Kasumi-1 (cell line): ENCODE results near the gene CCDC69.
A peak's percentile ranks its signal among the peaks of the same experiment; 100 is the strongest.

Experiments used
- DNase-seq, 2 experiments: peaks; one replicate each; lab custom pipeline; 2025; lab: John Stamatoyannopoulos, UW

Gene CCDC69

DNA sequence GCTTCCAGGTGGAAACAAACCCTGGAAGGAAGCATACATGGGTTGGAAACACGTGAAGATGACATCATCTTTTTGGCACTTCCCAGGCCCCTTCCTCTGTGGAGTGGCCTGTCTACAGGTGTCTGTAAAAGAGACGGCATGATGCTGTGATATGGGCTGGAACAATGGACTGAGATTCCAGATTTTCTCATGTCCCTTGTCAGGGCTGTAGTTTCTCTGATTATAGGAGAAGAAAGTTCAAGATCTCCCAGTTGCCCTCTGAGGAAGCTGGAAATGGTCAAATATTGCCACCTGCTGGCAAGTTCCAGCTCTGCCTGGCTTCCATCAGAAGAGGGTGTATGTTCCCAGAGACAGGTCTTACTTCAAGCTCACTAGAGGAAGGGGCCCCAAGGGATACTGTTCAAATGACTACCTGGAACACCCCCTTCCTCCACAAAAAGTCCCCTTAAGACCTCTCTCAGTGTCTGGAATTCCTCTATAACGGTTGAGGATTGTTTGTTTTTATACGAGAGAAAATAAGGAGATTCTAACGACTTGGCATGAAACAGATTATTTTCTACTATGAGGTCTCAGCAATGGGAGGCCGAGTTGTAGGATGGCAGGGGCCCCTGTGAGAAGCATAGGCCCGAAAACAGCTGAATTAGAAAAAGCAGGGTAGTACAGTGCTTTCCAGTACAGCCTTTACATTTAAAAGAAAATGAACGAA is 59.1 kb downstream of the CCDC69 start:
- DNase-seq: peak; percentile 79 to 90

DNA sequence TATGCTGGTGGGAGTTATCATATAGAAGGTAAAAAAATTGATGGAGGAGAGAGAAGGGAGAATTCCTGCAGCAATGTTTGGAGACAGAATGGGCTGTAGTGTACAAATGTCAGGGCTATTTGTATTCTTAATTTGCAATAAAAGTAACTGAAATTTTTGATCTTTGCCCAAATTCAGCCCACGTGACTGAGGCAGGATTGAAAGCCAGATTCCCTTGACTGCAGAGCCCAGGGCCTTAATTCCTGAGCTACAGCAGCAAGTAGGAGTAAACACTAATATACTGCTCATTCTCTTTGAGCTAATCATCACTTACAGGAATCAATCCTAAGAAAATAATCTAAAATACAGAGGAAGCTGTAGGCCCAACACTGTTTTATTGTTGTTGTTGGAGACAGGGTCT is 61.1 kb downstream of the CCDC69 start:
- no peak for DNase-seq

DNA sequence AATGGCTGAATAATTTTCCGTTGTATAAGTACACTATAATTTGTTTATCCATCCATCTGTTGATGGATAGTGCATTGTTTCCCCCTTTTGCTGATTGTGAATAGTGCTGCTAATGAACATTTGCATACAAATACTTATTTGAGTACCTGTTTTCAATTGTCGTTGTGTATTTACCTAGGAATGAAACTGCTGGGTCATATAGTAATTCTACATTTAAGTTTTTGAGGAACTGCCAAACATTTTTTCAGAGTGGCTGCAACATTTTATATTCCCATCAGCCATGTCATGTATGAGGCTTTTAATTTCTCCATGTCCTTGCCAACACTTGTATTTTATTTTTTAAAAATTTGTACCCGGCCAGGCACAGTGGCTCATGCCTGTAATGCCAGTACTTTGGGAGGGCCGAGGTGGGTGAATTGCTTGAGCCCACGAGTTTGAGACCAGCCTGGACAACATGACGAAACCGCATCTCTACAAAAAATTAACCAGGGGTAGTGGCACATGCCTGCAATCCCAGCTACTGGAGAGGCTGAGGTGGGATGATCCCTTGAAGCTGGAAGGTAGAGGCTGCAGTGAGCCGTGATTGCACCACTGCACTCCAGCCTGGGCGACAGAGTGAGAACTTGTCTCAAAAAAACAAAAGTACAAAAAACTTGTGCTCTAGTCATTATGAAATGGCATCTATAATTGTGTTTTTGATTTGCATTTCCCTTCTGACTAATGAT is 64.1 kb downstream of the CCDC69 start:
- no peak for DNase-seq

DNA sequence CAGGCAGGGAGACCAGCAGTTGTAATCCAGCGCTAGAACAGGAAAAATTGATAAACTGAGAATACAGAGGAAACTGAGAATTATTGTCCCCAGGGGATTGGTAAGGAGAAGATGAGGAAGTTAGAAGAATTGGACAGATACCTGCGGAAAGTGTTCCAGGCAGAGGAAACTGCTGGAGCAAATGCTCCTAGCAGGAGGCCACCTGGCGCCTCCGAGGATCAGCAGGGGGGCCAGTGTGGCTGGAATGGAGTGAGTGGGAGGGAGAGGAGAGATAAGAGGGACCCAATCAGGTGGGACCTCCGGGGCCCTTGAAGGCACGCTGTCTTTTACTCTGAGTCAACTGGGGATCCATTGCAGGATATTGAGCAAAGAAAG is 65.6 kb downstream of the CCDC69 start:
- DNase-seq: peak in 1 of 2 experiments; percentile 20

DNA sequence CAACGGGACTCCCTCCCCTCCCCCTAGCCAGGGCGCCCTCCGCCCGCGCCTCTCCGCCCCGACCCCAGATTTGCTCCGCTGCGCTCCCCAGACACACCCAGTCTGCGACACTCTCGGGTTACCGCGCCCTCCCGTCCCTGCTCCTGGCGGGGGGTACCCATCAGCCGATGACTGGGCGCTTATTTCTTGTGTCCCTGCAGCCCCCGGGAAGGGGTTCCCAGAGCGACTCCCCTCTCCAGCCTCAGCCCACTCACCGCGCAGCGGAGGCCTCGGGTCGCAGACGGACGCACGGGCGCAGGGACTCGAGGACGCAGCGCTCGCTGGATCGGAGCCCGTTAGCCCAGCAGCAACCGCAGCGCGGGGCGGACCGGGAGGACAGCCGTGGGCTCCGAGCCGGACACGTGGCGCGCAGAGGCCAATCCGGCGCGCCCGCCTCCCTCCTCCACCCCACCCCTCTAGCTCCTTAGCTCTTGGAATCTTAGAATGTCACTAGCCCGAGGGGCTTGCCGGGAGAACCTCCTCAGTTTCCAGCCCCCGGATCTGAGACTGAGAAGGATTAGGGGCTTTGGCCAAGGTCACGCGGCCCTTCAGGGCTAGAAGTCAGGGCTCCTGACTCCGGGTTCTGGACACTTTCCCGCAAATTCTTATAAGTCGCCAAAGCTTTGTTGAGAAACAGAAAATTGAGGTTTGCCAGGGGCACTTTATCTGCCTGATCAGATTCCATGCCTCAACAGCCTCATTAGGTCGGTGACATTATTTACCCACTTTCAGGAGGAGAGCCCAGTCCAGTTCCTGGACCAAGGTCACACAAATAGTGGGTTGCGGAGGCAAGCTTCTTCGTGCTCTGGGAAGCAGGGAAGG is 66.2 kb downstream of the CCDC69 start, which contains the start of gene ANXA6:
Gene ANXA6, minus strand, starts transcription at position 354 of the 861 bp plus-strand sequence. CDS start 9,878 bp downstream, outside the sequence.
- DNase-seq: peak; percentile 82 to 83

DNA sequence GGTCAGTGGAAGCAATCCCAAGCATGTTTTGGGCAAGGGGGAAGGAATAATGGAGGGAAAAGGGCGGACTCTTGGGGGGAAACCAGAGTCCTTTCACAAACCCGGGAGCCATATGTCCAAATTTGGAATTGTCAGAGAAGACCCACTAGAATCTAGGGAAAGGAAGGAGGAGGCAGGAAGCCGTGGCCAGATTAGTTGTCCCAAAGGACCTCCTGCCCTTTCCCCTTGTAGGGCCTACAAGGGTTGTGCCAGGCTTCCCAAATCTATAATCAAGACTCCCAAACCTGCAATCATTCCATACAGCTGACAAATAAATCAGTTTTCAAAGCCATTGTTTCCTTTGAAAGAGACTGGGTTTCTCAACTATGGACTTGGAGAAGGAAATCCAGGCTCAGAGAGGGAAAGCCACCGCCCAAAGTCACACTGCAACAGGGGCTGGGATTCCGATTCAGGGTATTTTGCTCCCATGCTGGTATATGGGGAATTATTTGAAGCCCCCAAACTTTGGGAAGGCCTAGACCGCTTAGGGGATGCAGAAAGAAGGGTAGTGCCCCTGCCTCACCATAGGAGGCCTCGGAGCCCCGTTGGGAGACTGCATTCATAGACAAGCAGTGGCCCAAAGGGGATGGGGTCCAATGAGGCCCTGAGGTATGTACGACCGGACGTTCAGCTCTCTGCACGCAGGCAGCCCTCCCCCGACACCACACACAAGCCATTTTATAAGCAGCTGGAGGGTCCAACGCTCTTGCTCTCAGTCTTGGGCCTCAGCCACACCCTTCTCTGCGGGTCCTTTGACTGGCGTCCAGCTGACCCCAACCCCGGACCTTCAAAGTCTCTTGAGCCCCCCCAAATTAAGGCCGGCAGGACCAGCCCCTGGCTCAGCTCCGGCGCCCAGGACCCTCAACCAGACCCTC is 67.1 kb downstream of the CCDC69 start:
- peak in 1 of 2 experiments; percentile 29 for DNase-seq

DNA sequence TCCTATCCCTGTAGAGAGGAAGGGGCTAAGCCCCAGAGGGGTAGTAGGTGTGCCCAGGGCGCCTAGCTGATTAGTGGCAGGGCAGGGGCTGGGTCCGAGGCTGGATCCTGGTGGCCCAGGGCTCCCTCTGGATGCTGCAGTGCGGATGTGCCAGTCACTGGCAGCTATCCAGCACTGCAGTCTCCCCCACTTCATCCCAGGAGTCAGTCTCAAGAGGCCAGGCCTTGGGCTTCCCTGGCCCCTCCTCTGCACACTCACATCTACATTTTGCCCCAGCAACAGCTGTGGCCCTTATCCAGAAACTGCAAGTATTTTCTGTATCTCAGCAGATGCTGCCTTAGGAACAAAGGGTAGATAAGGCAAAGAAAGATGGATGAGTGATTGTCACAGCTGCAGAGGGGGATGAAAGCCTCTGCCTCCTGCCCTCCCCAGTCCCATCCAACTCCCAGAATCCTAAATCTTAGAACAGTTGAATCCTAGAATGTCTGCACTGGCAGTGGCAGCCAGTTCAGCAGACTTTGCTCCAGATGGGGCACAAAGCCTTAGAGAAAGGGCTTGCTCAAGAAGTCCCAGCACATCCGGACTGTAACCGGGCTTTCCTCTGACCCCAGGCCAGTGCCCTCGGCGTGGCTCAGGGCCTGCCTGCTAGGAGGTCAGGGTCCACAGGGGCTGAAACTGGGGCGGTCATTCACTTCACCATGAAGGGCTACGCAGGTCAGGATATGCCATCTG is 68.0 kb downstream of the CCDC69 start:
- DNase-seq: peak; percentile 66 to 74

DNA sequence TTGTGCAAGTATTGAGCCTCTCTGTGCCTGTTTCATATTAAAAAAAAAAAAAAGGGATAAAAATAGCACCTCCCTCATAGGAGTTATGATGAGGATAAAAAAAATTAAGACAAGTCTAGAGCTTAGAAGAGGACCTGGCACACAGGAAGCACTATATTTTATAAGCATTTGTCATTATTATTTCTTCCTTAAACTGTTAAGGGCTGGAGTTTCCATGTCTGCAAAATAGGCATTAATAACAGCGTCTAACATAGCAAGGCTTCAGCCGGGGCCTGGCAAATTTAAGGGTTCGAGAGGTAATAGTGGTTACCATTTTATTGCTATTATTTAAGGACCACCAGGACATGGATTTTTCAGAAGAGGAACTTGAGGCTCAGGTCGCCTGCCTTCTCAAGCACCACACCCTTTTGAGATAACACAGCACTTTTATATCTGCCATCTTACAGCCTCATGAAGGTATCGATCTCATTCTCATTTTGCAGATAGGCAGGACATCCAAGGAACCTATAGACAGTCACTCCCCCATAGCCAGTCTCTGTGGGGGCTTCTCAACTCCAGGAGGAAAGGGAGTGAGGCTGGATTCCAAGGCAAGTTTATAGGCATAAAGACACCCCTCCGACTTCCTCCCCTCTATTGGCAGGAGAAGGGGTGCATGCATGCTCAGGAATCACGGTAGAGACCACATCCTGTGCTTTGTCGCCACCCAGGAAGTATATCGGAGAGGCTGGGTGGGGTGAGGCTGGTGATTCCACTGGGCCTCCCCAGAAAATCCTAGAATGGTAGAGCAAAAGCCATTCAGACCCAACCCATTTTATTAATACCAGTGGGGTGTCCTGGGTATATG is 68.7 kb downstream of the CCDC69 start:
- peak; percentile 85 for DNase-seq

DNA sequence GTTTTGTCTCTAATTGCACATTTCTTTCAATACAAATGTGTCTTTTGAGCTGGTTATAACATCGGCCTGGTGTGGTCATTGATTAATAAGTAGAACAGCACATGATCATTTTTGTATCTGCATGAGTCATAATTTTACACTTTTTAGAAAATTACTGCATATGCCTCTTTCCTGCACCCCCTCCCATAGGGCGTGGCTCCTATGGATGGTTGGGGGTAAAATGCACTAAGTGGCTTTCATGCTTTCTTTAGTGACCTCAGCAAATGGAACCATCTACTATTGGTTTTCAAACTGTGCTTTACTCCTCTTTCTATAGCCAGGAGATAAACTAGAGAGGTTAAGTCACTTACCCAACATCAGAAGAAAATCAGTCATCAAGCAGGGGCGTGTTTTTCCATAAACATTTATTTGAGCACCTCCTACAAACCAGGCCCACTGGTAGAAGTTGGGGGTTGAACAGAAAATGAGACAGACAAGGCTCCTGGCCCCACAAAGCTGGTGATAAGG is 70.1 kb downstream of the CCDC69 start:
- DNase-seq: no peak

DNA sequence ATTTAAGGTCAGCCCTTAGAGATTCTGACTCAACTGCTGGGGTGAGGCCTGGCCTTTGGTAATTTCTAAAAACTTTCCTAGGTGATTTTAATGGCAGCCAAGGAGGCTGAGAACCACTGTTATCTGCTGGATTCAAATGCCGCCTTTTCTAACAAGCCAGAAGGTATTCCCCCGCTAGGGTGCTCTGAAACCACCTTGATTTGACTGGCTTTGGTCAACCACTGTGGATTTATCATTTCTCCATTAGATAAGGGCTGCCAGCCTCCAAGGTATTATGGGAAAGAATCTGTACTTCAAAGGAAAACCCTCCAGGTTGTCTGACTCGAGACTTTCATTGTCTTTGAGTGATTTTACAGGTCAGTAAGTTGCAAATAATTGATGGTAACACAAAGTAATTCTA is 70.6 kb downstream of the CCDC69 start:
- DNase-seq: no peak

DNA sequence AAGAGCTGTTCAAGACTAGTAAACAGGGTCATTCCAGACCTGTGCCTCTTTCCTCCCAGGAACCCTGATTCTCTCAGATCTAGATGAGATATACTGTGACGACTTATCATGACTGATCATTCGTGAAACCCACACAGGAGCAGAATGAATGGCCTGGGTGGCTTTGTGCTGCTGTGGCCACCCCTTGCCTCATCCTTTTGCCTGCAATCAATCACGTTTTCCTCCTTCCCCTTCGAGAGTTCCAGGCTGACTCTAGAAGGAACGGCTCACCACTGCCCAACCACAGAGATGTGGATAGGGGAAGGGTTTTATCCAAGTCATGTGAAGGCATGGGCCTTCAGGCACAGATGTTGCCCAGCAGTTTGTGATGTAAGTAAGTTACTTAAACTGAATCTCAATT is 72.1 kb downstream of the CCDC69 start:
- peak; percentile 85 to 86 for DNase-seq

DNA sequence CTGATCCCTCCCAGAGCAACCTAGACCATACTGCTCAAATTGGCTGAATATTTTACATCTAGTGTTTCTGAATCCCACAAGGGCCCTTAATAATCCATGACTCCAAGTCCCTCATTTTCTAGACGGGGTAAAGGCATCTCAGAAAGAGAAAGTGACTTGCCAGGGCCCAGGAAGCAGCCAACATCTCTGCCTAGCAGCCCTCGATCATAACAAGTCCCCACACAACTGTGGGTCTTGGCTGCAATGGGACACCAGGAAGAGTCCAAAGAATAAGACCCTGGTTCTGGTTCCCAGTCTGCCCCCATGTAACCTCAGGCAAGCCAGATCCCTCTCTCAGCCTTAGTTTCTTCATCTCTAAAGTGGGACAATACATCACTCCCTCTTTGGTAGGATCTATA is 72.6 kb downstream of the CCDC69 start:
- no peak for DNase-seq

DNA sequence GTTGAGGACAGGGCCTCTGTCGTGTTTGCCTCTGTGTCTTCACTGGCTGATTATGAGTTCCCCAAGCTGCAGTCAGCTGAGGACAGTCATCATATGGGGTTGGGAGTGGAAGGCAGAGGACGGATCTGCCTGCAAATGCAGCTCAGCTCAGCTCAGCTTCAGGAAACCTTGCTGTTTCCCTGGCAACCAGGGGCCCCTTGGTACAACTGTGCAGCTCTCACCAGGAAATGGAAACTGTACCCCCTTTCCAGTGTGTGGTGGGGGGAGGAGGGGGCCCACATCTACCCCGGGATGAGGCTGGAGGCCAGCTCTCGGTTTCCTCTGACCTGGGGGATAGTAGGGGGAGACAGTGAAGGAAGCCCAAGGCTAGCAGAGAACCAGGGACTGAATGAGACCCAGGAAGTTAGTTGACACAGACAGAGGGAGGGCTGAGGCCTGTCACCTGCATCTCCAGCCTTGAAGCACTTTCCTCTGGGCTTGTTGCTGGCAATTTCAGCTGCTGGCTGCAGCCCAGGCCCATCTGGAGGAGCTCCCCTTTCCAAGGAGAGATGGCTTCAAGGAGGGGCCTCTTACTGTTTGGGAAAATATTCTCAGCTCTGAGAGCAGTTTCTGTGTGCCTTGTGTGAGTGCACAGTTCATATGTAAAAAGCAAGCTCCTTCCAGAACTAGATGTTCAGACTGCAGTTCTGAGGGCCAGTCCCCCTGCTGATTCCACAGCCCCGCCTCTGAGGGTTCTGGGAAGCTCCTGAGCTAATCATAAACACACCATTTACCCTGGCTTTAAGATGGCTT is 73.2 kb downstream of the CCDC69 start:
- peak; percentile 97 to 100 for DNase-seq

DNA sequence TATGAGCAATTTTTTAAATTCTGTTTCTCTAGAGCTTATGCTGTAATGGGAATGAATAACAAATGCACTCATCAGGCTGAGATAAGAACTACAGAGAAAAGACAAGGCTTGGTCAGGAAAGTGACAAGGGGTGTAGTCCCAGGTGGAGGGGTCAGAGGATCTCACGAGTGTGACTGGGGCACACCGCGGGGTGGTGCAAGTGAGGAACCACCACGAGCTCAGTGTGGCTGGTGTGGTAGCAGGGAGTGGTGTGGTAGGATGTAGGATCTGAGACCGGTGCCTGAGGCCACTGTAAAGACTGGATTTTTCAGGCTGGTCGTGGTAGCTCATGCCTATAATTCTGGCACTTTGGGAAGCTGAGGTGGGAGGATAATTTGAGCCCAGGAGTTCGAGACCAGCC is 75.3 kb downstream of the CCDC69 start:
- no peak for DNase-seq

DNA sequence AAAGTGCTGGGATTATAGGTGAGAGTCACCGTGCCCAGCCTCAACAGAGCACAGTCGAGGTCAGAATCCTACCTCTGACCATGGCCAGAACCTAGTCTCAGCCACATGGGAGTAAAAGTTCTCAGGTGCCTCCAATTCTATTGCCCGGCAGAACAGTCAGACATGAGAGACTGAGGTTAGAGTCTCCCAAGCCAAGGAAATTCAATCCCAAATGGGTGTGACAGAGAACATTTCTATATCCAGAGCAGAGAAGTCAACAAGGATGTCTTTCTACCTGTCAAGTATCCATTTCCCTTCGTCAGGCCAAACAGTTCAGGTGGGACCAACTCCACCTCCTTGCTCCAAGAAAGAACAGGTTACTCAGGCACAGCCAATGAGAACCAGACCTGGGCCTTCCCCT is 76.9 kb downstream of the CCDC69 start:
- DNase-seq: no peak

DNA sequence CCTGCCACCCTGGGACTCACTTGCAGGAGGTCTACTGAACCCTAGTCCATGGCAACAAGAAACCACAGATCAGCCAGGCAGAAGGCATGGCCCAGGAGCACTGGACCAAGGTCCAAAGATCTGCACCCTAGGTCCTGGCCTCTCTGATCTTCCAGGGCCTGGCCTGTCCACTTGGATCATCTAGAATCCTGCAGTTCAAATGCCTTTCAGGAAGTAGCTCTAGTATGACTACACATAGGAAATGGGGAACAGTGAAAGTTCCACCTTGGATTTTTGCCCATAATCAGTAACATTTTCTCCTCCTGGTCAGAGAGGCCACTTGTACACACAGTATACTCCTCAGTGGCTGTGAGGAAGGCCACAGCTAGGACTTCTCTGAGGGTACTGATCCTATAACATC is 77.8 kb downstream of the CCDC69 start:
- DNase-seq: no peak

DNA sequence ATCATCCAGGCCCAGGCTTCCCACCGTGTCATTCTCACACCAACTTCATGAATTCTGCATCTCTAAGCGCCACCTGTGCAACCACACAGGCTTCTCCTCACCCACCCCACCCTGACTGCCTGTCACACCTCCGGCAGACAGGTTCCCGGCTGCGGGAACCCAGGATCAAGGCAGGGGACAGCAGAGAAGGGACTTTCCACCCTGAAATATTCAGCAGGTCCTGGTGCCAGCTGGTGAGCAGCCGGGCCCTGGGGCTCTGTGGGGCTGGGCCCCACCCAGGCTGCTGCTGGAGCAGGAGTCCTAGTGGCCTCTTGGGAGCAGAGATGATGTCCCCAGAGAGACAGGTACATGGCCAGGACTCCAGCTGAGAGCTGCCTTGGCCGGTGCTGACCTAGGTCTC is 79.0 kb downstream of the CCDC69 start:
- DNase-seq: no peak

DNA sequence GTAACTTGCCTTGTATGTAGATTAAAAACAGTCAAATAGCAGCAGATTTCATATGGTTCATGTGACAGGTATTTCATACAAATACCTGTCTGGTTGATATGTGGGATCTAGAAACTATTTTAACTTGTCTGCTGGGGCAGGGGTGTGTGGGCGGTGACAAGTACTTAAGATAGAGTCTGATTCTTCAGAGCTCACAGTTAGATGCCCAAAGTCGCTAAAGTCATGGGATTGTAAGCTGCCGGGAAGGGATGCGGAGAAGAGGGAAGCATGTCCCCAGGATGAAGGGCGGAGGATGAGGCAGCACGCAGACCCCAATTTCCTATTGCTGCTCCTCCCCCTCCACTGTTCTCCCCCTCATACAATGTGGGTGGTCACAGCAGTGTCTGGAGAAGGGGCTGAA is 79.6 kb downstream of the CCDC69 start:
- DNase-seq: no peak

DNA sequence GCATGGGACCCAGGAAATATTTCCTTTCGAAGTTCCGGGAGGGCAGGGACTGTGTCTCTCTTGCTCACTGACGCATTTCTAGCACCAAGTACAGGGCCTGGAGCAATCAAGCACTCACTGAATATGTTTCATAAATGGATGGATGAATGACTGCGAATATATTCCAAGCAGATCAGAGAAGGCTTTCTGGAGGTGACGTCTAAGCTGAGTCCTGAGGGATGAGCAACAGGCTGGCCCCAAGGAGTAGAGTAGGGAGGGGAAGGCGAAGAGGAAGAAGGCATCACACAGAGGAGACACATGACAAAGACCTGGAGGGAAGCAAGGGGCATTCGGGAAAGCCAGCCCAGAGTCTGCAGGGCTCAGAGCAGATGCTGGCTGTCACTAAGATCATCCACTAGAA is 80.2 kb downstream of the CCDC69 start:
- no peak for DNase-seq
